GM13977 (cell line): ENCODE data around the gene XPA.

Source experiments
- DNase-seq: peaks from one replicate; pipeline ENCODE4 v3.0.0; 2012; ENCODE audit warnings: low spot score
- in situ Hi-C: fragments of 300-500 bp; cut with MboI; formaldehyde crosslinking; loops from one replicate; pipeline ENCODE4 v1.12.0; 2022; ENCODE audit warnings: low sequenced_read_pairs, low pct_unique_long_range_greater_than_20kb, mixed read lengths, inconsistent platforms; ENCODE audit not compliant: unreplicated experiment
- TF ChIP-seq, protein P1 (sequence below): IDR thresholded peaks from 2 replicates; pipeline ENCODE4 v1.5.1; 2012; ENCODE audit warnings: mild to moderate bottlenecking, control low read depth; ENCODE audit not compliant: insufficient read depth; ENCODE audit errors: extremely low read depth, missing control alignments

The XPA gene

DNA sequence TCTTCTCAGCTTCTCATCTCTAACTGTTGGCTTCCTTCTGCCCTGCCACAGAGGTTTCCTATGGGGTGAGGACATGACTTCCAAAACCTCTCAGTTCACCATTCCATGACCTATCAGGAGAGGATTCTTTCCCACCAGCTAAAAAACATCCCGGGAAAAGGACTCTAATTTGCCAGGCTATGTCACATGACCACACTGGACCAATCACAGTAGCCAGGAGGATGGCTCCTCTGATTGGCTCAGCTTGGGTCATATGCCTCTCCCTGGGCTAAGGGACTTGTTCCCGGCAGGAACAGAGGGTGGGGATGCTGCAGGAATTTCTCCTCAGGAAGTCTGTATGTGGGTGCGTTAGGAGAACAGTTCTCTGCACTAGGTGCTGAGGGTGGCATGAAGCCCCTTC is 40.3 kb upstream of the XPA start:
- in situ Hi-C loops: no loop called here
- DNase-seq: no peak

DNA sequence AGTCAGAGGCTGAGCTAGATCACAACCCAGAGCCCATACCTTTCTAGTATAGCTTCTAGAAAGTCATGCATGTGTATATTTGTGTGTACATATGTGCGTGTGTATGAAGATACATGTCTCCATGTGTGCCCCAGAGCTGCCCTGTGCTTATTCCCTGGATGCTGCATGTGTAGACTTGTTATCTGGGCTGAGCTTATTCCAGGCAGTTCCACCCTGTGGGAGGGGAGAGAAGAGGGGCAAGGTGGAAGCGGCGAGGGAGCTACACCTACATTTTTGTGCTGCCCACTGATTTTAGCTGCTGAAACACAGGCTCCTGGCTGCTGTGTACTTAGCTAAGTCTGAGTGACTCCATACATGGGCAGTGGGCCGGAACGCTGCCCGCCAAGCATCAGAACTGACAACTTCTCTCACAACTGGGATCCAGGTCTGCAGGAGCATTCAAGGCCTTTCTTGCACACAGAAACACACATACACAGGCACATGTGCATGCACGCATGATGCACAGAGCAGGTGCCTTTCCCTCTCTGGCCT is 38.0 kb upstream of the XPA start:
- no peak for DNase-seq
- in situ Hi-C loops: no loop called here
- TF ChIP-seq, protein P1, sequence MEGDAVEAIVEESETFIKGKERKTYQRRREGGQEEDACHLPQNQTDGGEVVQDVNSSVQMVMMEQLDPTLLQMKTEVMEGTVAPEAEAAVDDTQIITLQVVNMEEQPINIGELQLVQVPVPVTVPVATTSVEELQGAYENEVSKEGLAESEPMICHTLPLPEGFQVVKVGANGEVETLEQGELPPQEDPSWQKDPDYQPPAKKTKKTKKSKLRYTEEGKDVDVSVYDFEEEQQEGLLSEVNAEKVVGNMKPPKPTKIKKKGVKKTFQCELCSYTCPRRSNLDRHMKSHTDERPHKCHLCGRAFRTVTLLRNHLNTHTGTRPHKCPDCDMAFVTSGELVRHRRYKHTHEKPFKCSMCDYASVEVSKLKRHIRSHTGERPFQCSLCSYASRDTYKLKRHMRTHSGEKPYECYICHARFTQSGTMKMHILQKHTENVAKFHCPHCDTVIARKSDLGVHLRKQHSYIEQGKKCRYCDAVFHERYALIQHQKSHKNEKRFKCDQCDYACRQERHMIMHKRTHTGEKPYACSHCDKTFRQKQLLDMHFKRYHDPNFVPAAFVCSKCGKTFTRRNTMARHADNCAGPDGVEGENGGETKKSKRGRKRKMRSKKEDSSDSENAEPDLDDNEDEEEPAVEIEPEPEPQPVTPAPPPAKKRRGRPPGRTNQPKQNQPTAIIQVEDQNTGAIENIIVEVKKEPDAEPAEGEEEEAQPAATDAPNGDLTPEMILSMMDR: no peak

More for the DNA sequence above, 40.3 kb upstream of the XPA start:
- TF ChIP-seq, protein P1: no peak

DNA sequence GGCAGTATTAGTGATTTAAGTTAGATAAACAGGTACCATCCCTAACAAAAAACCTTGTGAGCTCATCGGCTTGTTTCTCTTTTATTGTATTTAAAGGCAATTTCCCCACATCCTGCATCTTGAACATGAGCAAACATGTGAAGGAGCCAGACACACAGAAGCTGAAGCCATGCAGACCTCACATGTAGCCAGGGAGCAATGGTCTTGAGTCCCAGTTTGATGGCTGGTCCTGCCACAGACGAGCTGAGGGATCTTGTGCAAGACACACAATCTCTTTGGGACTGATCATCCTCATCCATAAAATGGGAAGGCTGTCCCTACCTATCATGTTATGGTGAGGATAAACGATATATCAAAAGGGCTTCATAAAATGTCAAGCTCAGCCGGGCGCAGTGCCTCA is 29.6 kb upstream of the XPA start:
- TF ChIP-seq, protein P1: no peak
- no peak for DNase-seq
- in situ Hi-C loops: no loop called here

DNA sequence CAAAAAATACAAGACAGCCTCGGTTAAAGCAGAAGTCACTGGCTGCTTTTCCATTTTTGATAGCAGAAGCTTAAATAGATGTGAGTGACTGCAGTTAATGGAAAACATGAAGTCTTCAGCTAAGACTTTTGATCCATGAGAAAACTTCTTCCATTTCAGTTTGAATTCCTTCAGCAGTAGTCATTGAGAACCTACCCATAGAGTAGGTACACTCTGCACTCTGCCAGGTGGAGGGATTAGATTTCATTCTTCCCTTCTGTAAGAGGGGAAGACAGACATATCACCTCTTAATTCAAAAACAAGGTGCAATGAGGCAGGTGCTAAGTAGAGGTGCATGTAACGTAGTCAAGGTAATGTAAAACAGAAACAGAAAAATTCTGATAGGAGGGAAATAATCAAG is 26.7 kb upstream of the XPA start:
- no peak for DNase-seq
- TF ChIP-seq, protein P1: no peak
- in situ Hi-C loops: no loop called here

DNA sequence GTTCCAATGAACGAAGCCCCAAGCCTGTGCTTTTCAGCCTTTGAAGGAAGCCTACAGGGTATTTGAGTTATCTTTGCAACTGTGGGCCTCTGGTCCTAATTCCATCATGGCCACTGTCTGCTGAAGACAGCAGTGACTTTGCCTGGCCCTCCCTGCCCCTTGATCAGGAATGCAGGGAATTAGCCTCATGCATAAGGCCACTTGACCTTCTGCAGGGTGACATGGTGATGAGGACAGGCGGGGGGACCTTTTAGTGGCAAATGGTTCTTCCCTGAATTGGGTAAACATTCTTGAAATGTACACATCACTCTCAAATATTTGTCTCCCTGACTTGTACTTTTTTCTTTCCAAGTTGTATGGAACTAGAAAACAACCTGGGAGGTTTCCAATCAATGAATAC is 25.2 kb upstream of the XPA start:
- DNase-seq: no peak
- in situ Hi-C loops: no loop called here
- TF ChIP-seq, protein P1: no peak

DNA sequence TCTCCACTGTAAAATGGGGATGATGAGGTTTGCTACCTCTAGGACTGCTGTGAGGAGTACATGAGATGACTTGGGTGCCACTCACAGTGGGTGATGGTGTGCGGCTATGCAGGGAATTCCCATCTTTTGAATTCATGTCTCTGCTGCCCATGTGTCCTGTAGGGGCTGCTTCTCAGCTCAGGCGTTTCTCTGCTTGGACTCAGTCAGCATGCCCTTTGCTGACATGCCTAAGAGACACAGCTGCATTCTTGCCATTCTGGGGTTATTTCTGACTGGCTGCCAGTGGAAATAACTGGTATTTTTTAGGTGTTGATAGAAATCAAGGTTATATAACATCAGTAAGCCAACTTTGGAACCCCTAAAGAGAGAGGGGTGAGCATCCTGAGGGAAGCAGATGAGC is 24.3 kb upstream of the XPA start:
- TF ChIP-seq, protein P1: no peak
- in situ Hi-C loops: no loop called here
- no peak for DNase-seq

DNA sequence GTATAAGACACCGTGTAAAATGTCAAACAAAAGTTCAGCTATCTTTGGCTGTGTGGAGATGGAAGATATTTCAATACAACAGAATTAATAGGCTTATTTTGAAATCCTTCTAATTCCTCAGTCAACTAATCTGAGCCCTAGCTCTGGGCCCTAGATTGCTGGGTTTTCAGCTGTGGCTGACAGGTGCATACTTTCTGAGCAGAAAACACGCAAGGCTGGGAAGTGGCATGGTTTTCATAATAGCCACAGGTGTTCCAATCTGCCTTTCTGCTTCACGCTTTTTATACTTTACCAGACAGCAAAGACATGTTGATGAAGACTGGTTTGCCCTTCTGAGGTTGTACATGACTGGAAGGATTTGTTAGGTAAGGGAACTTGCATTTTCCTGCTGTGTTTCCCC is 20.7 kb upstream of the XPA start:
- TF ChIP-seq, protein P1: no peak
- no peak for DNase-seq
- in situ Hi-C loops: no loop called here
